GM10266 (cell line): ENCODE results near the gene NETO1.

Source experiments
- DNase-seq: peaks from one replicate; pipeline ENCODE4 v3.0.0; 2012; ENCODE audit errors: extremely low spot score
- CTCF ChIP-seq: IDR thresholded peaks from 2 replicates; pipeline ENCODE4 v1.5.1; 2012; ENCODE audit warnings: mild to moderate bottlenecking, low read depth; ENCODE audit not compliant: control insufficient read depth, insufficient read depth; ENCODE audit errors: missing control alignments

The NETO1 gene

DNA sequence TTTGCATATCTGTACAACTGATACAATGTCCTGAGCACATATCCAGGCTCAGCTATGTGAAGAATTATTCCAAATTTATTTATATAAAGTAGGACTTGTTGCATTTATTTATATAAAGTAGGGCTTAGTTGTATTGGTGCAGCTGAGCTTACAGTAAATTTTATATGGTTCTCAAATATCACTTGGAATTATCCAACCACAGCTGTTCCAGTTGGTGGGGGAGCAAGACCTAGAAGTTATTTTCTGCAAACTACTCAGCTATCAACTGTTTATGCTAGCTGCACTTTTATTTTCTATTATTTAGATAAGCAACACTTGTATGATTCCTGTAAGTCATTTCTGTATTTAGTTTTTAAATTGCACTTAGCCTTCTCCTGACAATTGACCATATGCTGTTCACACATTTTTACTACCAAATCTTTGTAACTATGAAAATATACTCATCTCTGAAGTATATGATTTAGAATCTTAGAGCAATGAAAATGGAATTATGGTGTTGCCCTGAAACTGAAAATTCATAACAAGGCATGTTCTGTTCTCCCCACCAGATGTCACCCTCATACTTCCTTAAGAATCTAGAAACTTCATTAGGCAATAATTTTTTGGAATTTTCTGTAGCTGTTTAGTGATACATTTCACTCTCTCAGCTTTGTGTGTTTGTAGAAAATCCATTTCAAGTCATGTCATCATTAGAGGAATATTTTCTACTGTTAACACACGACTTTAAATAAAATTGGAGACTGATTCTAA, 166.7 kb downstream of the NETO1 start:
- no peak for DNase-seq
- TF ChIP-seq CTCF = peak; percentile 35

- no peak for TF ChIP-seq CTCF
- DNase-seq = no peak
Observed at GRCh38 chr18:72697706-72698105, 170.1 kb downstream of the NETO1 start.

GRCh38 chr18:72692595-72692994, 175.2 kb downstream of the NETO1 start:
- DNase-seq = no peak
- no peak for TF ChIP-seq CTCF
